ENCODE results near the gene OSBPL3. TPM values are rescaled to one million over a fixed set of nuclear protein-coding genes. Genes with fewer than 3 reads are reported as not detected.

OSBPL3 gene
- polyA plus RNA-seq, 3 donors = 2.6 to 9.2 (median 3.7) TPM

GRCh38 chr7:24942226-24942625 is 37.8 kb downstream of the OSBPL3 start:
- no peak overlapping the region for H3K4me2 ChIP-seq (replicated peaks; ENCODE audit: extremely low read depth, low read length, poor library complexity, severe bottlenecking)
- WGBS (ENCODE audit: insufficient coverage) = 83% methylated on average over 2 of the region's 5 CpGs
- peaks cover 25% of the 10 kb centered on the region for H3K4me1 Mint-ChIP-seq

DNA sequence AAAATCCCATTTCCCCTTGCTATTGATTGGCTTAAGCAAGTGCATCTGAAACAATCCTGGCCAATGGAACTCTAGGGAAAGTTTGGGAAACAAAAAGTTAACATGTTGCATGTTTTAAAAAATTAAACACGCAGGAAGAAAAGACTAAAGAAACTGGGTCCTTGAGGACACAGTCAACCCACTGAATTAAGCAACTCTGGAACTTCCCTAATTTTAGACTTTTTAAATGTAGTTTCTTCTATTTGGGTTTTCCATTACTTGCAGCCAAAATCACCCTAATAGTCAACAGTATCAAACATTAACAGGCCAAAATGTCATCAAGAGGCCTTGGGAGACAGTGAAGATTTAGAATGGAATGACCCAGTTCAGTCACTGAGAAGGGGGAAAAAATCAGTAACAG is 40.6 kb downstream of the OSBPL3 start:
- H3K27ac ChIP-seq (ENCODE audit: low read depth in 1 of 2, low read length in 2 of 2) = peak overlapping the region; percentile 8 to 71
- Mint-ChIP-seq H3K4me3 (no peak overlapping the region), H3K27me3 (ENCODE audit: low read depth in 3 of 3) (peaks cover 0 to 4% (median 0%) of the 10 kb centered on the region in 3 donors), H3K36me3 (no peaks in the 10 kb centered on the region), H3K4me1 (peaks cover 30% of the 10 kb centered on the region), H3K9me3 (peaks cover 0 to 10% (median 4%) of the 10 kb centered on the region in 7 donors), H3K27ac (peak overlapping the region in 5 of 7 donors; percentile 24 to 89 (median 77))
- peaks cover 13 to 20% of the 10 kb centered on the region in 2 donors for H3K4me1 ChIP-seq (ENCODE audit: control insufficient read depth in 1 of 2, insufficient read depth in 2 of 2, low read length in 2 of 2)
- no peaks in the 10 kb centered on the region for H4K20me1 ChIP-seq (ENCODE audit: insufficient read depth, low read length)
- H3K36me3 ChIP-seq (replicated peaks in 1 of 2; ENCODE audit: control insufficient read depth in 1 of 2, insufficient read depth in 2 of 2, low read length in 2 of 2) = no peaks in the 10 kb centered on the region
- peak; percentile 48 to 81 (median 74) for DNase-seq
- WGBS (ENCODE audit: insufficient coverage) = no CpG with 5 or more reads among the region's 1 CpG
- H3K79me2 ChIP-seq (ENCODE audit: insufficient read depth, low read length) = no peaks in the 10 kb centered on the region
- no peaks in the 10 kb centered on the region for H3K27me3 ChIP-seq (ENCODE audit: control insufficient read depth in 2 of 2, insufficient read depth in 2 of 2, low read length in 2 of 2)
- TF ChIP-seq, protein P1, sequence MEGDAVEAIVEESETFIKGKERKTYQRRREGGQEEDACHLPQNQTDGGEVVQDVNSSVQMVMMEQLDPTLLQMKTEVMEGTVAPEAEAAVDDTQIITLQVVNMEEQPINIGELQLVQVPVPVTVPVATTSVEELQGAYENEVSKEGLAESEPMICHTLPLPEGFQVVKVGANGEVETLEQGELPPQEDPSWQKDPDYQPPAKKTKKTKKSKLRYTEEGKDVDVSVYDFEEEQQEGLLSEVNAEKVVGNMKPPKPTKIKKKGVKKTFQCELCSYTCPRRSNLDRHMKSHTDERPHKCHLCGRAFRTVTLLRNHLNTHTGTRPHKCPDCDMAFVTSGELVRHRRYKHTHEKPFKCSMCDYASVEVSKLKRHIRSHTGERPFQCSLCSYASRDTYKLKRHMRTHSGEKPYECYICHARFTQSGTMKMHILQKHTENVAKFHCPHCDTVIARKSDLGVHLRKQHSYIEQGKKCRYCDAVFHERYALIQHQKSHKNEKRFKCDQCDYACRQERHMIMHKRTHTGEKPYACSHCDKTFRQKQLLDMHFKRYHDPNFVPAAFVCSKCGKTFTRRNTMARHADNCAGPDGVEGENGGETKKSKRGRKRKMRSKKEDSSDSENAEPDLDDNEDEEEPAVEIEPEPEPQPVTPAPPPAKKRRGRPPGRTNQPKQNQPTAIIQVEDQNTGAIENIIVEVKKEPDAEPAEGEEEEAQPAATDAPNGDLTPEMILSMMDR (IDR thresholded peaks at IDR 0.05) = no peak
- H2AFZ ChIP-seq (ENCODE audit: insufficient read depth, low read depth, low read length, poor library complexity, severe bottlenecking) = no peak overlapping the region
- peak overlapping the region; percentile 43 for H3K4me2 ChIP-seq (replicated peaks; ENCODE audit: extremely low read depth, low read length, poor library complexity, severe bottlenecking)
- H3K9me3 ChIP-seq (replicated peaks in 1 of 2; ENCODE audit: control insufficient read depth in 1 of 2, insufficient read depth in 1 of 2, low read length in 2 of 2) = peaks cover 0 to 3% of the 10 kb centered on the region in 2 donors
- no peak overlapping the region for H3K9ac ChIP-seq (ENCODE audit: insufficient read depth, low read length, poor library complexity, severe bottlenecking)
- intact Hi-C loops (cut with micrococcal nuclease) = no loop called here
- H3K4me3 ChIP-seq (replicated peaks in 1 of 3; ENCODE audit: low read depth in 2 of 3, low read length in 3 of 3) = peak overlapping the region in 1 of 3 experiments; percentile 21

More at GRCh38 chr7:24942226-24942625, 37.8 kb downstream of the OSBPL3 start:
- Mint-ChIP-seq H3K9me3 (peaks cover 0 to 5% (median 0%) of the 10 kb centered on the region in 7 donors), H3K4me3 (no peak overlapping the region), H3K27me3 (ENCODE audit: low read depth in 3 of 3) (peaks cover 0 to 4% (median 0%) of the 10 kb centered on the region in 3 donors), H3K27ac (no peak overlapping the region), H3K36me3 (no peaks in the 10 kb centered on the region)
- no peak overlapping the region for H3K4me3 ChIP-seq (replicated peaks in 1 of 3; ENCODE audit: low read depth in 2 of 3, low read length in 3 of 3)
- intact Hi-C loops (cut with micrococcal nuclease) = no loop called here
- H4K20me1 ChIP-seq (ENCODE audit: insufficient read depth, low read length) = no peaks in the 10 kb centered on the region
- H3K4me1 ChIP-seq (ENCODE audit: control insufficient read depth in 1 of 2, insufficient read depth in 2 of 2, low read length in 2 of 2) = peaks cover 13 to 20% of the 10 kb centered on the region in 2 donors
- no peaks in the 10 kb centered on the region for H3K9me3 ChIP-seq (replicated peaks in 1 of 2; ENCODE audit: control insufficient read depth in 1 of 2, insufficient read depth in 1 of 2, low read length in 2 of 2)
- H3K36me3 ChIP-seq (replicated peaks in 1 of 2; ENCODE audit: control insufficient read depth in 1 of 2, insufficient read depth in 2 of 2, low read length in 2 of 2) = no peaks in the 10 kb centered on the region
- H3K9ac ChIP-seq (ENCODE audit: insufficient read depth, low read length, poor library complexity, severe bottlenecking) = no peak overlapping the region
- no peak overlapping the region for H2AFZ ChIP-seq (ENCODE audit: insufficient read depth, low read depth, low read length, poor library complexity, severe bottlenecking)
- TF ChIP-seq, protein P1 (IDR thresholded peaks at IDR 0.05) = no peak
- no peaks in the 10 kb centered on the region for H3K79me2 ChIP-seq (ENCODE audit: insufficient read depth, low read length)
- no peak for DNase-seq
- no peaks in the 10 kb centered on the region for H3K27me3 ChIP-seq (ENCODE audit: control insufficient read depth in 2 of 2, insufficient read depth in 2 of 2, low read length in 2 of 2)
- H3K27ac ChIP-seq (ENCODE audit: low read depth in 1 of 2, low read length in 2 of 2) = no peak overlapping the region
